ENCODE data around the gene SLC38A10.

The SLC38A10 gene

DNA sequence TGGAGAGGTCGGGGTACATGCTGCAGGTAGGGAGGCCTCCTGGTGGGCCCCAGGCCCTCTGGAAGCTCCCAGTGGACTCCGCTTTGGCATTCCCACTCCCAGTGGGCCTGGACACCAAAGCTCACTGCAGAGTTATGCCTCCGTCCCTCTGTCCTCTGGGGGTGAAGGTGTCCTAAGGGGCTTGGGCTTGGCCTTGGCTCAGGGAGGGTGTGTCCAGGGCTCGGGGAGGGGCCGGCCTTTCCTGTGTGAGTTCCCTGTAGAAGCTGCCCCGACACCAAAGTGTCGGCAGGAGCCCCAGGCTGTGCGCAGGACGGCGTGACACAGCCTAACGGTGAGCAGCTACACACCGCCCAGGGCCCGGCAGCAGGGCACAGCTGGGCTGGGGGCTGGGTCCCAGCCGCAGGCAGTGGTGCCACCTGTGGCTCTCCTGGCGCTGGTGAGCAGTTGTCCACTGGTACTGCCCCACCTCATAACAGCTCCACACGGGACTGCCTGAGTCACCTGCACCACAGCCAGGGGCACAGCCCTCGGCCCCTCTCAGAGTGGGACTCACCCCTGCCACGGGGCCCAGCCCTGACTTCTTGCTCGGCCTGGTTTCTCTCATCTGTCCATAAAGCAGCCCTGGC is 62.4 kb downstream of the SLC38A10 start:
- Histone ChIP-seq H2AFZ (ENCODE audit: insufficient read depth, low read length, poor library complexity) (no peak overlapping the region), H2BK120ac (ENCODE audit: insufficient read depth, low read length, poor library complexity) (no peak overlapping the region), H3K23ac (ENCODE audit: low read length) (no peak overlapping the region), H3K36me3 (ENCODE audit: control insufficient read depth in 1 of 2, insufficient read depth in 2 of 2, low read length in 2 of 2) (peaks cover 30 to 37% of the 10 kb centered on the region in 2 experiments), H3K9me3 (ENCODE audit: insufficient read depth, low read depth, low read length) (peaks cover 4% of the 10 kb centered on the region), H2BK5ac (ENCODE audit: low read depth, low read length, poor library complexity) (no peak overlapping the region), H3K14ac (ENCODE audit: low read length) (no peak overlapping the region), H3K79me1 (ENCODE audit: low read length) (no peaks in the 10 kb centered on the region), H3K4me1 (ENCODE audit: control insufficient read depth in 1 of 2, insufficient read depth in 2 of 2, low read length in 2 of 2) (peaks cover 0 to 4% of the 10 kb centered on the region in 2 experiments), H3K27ac (ENCODE audit: low read depth, low read length) (no peak overlapping the region), H4K8ac (ENCODE audit: low read depth, low read length) (no peak overlapping the region), H3K18ac (ENCODE audit: low read length) (no peak overlapping the region), H4K12ac (ENCODE audit: low read depth, low read length) (no peak overlapping the region), H3K27me3 (ENCODE audit: insufficient read depth, low read length) (no peaks in the 10 kb centered on the region), H4K91ac (ENCODE audit: low read depth, low read length) (no peak overlapping the region), H3K9ac (ENCODE audit: low read length) (no peak overlapping the region), H3K79me2 (ENCODE audit: control insufficient read depth, insufficient read depth, low read length, poor library complexity) (no peaks in the 10 kb centered on the region), H3K4me2 (ENCODE audit: low read length) (no peak overlapping the region), H2AK5ac (ENCODE audit: low read length) (no peak overlapping the region), H3K4me3 (ENCODE audit: low read depth, low read length) (no peak overlapping the region), H2BK12ac (ENCODE audit: low read length) (no peak overlapping the region), H3K4ac (ENCODE audit: low read depth, low read length) (no peak overlapping the region)
- WGBS (ENCODE audit: extremely low coverage, insufficient coverage, insufficient read length) = no CpG with 5 or more reads among the region's 19 CpGs
- no peak for DNase-seq

GRCh38 chr17:81231766-81232581 is 63.1 kb downstream of the SLC38A10 start:
- H4K8ac ChIP-seq (ENCODE audit: low read depth, low read length) = no peak overlapping the region

GRCh38 chr17:81231121-81231645 is 63.9 kb downstream of the SLC38A10 start:
- no peak overlapping the region for H3K23ac ChIP-seq (ENCODE audit: low read length)
- H2BK120ac ChIP-seq (ENCODE audit: insufficient read depth, low read length, poor library complexity) = no peak overlapping the region
- WGBS (ENCODE audit: extremely low coverage, insufficient coverage, insufficient read length) = no CpG with 5 or more reads among the region's 31 CpGs

More at GRCh38 chr17:81231766-81232581, 63.1 kb downstream of the SLC38A10 start:
- H4K91ac ChIP-seq (ENCODE audit: low read depth, low read length) = no peak overlapping the region
- no peaks in the 10 kb centered on the region for H3K27me3 ChIP-seq (ENCODE audit: insufficient read depth, low read length)
- no peak overlapping the region for H3K18ac ChIP-seq (ENCODE audit: low read length)
- no peak overlapping the region for H2BK5ac ChIP-seq (ENCODE audit: low read depth, low read length, poor library complexity)
- WGBS (ENCODE audit: extremely low coverage, insufficient coverage, insufficient read length) = no CpG with 5 or more reads among the region's 43 CpGs
- no peaks in the 10 kb centered on the region for H3K79me1 ChIP-seq (ENCODE audit: low read length)
- H3K4me2 ChIP-seq (ENCODE audit: low read length) = no peak overlapping the region
- H3K9me3 ChIP-seq (ENCODE audit: insufficient read depth, low read depth, low read length) = peaks cover 4% of the 10 kb centered on the region
- peaks cover 30 to 37% of the 10 kb centered on the region in 2 experiments for H3K36me3 ChIP-seq (ENCODE audit: control insufficient read depth in 1 of 2, insufficient read depth in 2 of 2, low read length in 2 of 2)
- no peak for DNase-seq
- H2AFZ ChIP-seq (ENCODE audit: insufficient read depth, low read length, poor library complexity) = no peak overlapping the region
- H3K23ac ChIP-seq (ENCODE audit: low read length) = no peak overlapping the region
- no peak overlapping the region for H3K27ac ChIP-seq (ENCODE audit: low read depth, low read length)
- H3K14ac ChIP-seq (ENCODE audit: low read length) = no peak overlapping the region
- H3K9ac ChIP-seq (ENCODE audit: low read length) = no peak overlapping the region
- H3K4me1 ChIP-seq (ENCODE audit: control insufficient read depth in 1 of 2, insufficient read depth in 2 of 2, low read length in 2 of 2) = peaks cover 0 to 4% of the 10 kb centered on the region in 2 experiments
- no peak overlapping the region for H3K4me3 ChIP-seq (ENCODE audit: low read depth, low read length)
- H2BK120ac ChIP-seq (ENCODE audit: insufficient read depth, low read length, poor library complexity) = no peak overlapping the region
- no peaks in the 10 kb centered on the region for H3K79me2 ChIP-seq (ENCODE audit: control insufficient read depth, insufficient read depth, low read length, poor library complexity)
- no peak overlapping the region for H4K12ac ChIP-seq (ENCODE audit: low read depth, low read length)
- no peak overlapping the region for H2BK12ac ChIP-seq (ENCODE audit: low read length)
- no peak overlapping the region for H3K4ac ChIP-seq (ENCODE audit: low read depth, low read length)
- H2AK5ac ChIP-seq (ENCODE audit: low read length) = no peak overlapping the region

DNA sequence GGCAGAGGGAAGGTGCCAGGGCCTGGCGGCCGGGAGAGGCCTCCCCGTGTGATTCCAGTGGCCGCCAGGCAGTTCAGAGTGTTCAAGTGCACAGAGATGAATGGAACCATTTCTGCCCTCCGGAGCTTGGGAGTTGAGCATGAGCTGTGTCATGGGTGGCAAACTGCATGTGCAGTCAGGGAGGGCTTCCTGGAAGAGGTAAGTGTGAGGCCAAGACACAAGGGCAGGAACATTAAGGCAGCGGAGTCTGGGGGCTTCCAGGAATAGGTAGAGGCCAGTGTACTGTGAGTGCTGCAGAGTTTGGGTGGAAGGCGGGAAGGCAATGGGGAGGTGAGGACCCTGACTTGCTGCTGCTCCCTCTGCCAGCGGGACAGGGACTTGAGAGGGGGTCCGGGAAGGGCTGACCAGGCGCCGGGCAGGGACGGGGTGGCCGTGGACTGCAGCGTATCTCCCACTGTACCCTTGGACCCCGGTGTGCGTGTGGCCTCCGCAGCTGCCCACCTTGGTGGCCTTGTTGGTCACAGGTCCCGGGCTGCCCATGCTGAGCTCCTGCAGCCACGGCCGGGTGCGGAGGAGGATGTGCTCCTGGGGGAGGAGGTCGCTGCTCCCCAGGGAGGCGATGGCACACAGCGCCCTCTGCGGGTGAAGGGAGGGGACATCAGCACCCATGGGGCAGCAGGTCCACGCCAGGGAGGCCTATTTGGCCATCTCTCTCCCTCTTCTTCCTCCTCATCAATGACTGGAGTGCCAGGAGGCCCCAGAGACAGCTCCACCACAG is 64.9 kb downstream of the SLC38A10 start:
- no peak overlapping the region for H3K4ac ChIP-seq (ENCODE audit: low read depth, low read length)
- peaks cover 30 to 37% of the 10 kb centered on the region in 2 experiments for H3K36me3 ChIP-seq (ENCODE audit: control insufficient read depth in 1 of 2, insufficient read depth in 2 of 2, low read length in 2 of 2)
- H2BK12ac ChIP-seq (ENCODE audit: low read length) = no peak overlapping the region
- H3K9ac ChIP-seq (ENCODE audit: low read length) = no peak overlapping the region
- H2AK5ac ChIP-seq (ENCODE audit: low read length) = no peak overlapping the region
- H2BK5ac ChIP-seq (ENCODE audit: low read depth, low read length, poor library complexity) = no peak overlapping the region
- H3K4me2 ChIP-seq (ENCODE audit: low read length) = no peak overlapping the region
- WGBS (ENCODE audit: extremely low coverage, insufficient coverage, insufficient read length) = no CpG with 5 or more reads among the region's 26 CpGs
- H2AFZ ChIP-seq (ENCODE audit: insufficient read depth, low read length, poor library complexity) = no peak overlapping the region
- H3K4me1 ChIP-seq (ENCODE audit: control insufficient read depth in 1 of 2, insufficient read depth in 2 of 2, low read length in 2 of 2) = peaks cover 0 to 4% of the 10 kb centered on the region in 2 experiments
- no peak overlapping the region for H4K91ac ChIP-seq (ENCODE audit: low read depth, low read length)
- DNase-seq = peak in 1 of 2 donors; percentile 40
- H3K27me3 ChIP-seq (ENCODE audit: insufficient read depth, low read length) = no peaks in the 10 kb centered on the region
- no peak overlapping the region for H4K12ac ChIP-seq (ENCODE audit: low read depth, low read length)
- H2BK120ac ChIP-seq (ENCODE audit: insufficient read depth, low read length, poor library complexity) = no peak overlapping the region
- H3K4me3 ChIP-seq (ENCODE audit: low read depth, low read length) = no peak overlapping the region
- no peak overlapping the region for H3K14ac ChIP-seq (ENCODE audit: low read length)
- H3K9me3 ChIP-seq (ENCODE audit: insufficient read depth, low read depth, low read length) = peaks cover 4% of the 10 kb centered on the region
- H4K8ac ChIP-seq (ENCODE audit: low read depth, low read length) = no peak overlapping the region
- H3K23ac ChIP-seq (ENCODE audit: low read length) = no peak overlapping the region
- no peaks in the 10 kb centered on the region for H3K79me2 ChIP-seq (ENCODE audit: control insufficient read depth, insufficient read depth, low read length, poor library complexity)
- H3K79me1 ChIP-seq (ENCODE audit: low read length) = no peaks in the 10 kb centered on the region
- no peak overlapping the region for H3K18ac ChIP-seq (ENCODE audit: low read length)
- H3K27ac ChIP-seq (ENCODE audit: low read depth, low read length) = no peak overlapping the region

More at GRCh38 chr17:81231121-81231645, 63.9 kb downstream of the SLC38A10 start:
- Histone ChIP-seq H3K9me3 (ENCODE audit: insufficient read depth, low read depth, low read length) (peaks cover 4% of the 10 kb centered on the region), H2BK5ac (ENCODE audit: low read depth, low read length, poor library complexity) (no peak overlapping the region), H4K91ac (ENCODE audit: low read depth, low read length) (no peak overlapping the region), H3K14ac (ENCODE audit: low read length) (no peak overlapping the region), H2BK12ac (ENCODE audit: low read length) (no peak overlapping the region), H3K18ac (ENCODE audit: low read length) (no peak overlapping the region), H3K4me2 (ENCODE audit: low read length) (no peak overlapping the region), H3K27ac (ENCODE audit: low read depth, low read length) (no peak overlapping the region), H3K4me3 (ENCODE audit: low read depth, low read length) (no peak overlapping the region), H3K79me2 (ENCODE audit: control insufficient read depth, insufficient read depth, low read length, poor library complexity) (no peaks in the 10 kb centered on the region), H3K79me1 (ENCODE audit: low read length) (no peaks in the 10 kb centered on the region), H3K27me3 (ENCODE audit: insufficient read depth, low read length) (no peaks in the 10 kb centered on the region), H4K12ac (ENCODE audit: low read depth, low read length) (no peak overlapping the region), H2AFZ (ENCODE audit: insufficient read depth, low read length, poor library complexity) (no peak overlapping the region), H4K8ac (ENCODE audit: low read depth, low read length) (no peak overlapping the region), H3K4ac (ENCODE audit: low read depth, low read length) (no peak overlapping the region), H3K36me3 (ENCODE audit: control insufficient read depth in 1 of 2, insufficient read depth in 2 of 2, low read length in 2 of 2) (peaks cover 30 to 37% of the 10 kb centered on the region in 2 experiments), H3K9ac (ENCODE audit: low read length) (no peak overlapping the region), H2AK5ac (ENCODE audit: low read length) (no peak overlapping the region), H3K4me1 (ENCODE audit: control insufficient read depth in 1 of 2, insufficient read depth in 2 of 2, low read length in 2 of 2) (peaks cover 0 to 4% of the 10 kb centered on the region in 2 experiments)
- no peak for DNase-seq
